Measurements from ENCODE around the gene ZRANB3. TPM values are rescaled to one million over a fixed set of nuclear protein-coding genes. Genes with fewer than 3 reads are reported as not detected.

The ZRANB3 gene
- total RNA-seq, 1 donor from 2014 or later: 7.9 TPM

GRCh38 chr2:135212757-135213156 is 318.3 kb downstream of the ZRANB3 start:
- H3K4me3 ChIP-seq (ENCODE audit: low read depth, low read length): no peak overlapping the region
- TF ChIP-seq, protein P1, sequence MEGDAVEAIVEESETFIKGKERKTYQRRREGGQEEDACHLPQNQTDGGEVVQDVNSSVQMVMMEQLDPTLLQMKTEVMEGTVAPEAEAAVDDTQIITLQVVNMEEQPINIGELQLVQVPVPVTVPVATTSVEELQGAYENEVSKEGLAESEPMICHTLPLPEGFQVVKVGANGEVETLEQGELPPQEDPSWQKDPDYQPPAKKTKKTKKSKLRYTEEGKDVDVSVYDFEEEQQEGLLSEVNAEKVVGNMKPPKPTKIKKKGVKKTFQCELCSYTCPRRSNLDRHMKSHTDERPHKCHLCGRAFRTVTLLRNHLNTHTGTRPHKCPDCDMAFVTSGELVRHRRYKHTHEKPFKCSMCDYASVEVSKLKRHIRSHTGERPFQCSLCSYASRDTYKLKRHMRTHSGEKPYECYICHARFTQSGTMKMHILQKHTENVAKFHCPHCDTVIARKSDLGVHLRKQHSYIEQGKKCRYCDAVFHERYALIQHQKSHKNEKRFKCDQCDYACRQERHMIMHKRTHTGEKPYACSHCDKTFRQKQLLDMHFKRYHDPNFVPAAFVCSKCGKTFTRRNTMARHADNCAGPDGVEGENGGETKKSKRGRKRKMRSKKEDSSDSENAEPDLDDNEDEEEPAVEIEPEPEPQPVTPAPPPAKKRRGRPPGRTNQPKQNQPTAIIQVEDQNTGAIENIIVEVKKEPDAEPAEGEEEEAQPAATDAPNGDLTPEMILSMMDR (conservative IDR thresholded peaks at IDR 0.05; ENCODE audit: low read depth, low read length): no peak
- no peak for DNase-seq (ENCODE audit: low read depth)

- no peak overlapping the region for H3K4me3 ChIP-seq (ENCODE audit: low read depth, low read length)
- no peak for DNase-seq (ENCODE audit: low read depth)
- TF ChIP-seq, protein P1 (conservative IDR thresholded peaks at IDR 0.05; ENCODE audit: low read depth, low read length): no peak
These were observed 323.0 kb downstream of the ZRANB3 start for GRCh38 chr2:135208016-135208415.

GRCh38 chr2:135203944-135204343 is 327.1 kb downstream of the ZRANB3 start:
- DNase-seq (ENCODE audit: low read depth): no peak
- TF ChIP-seq, protein P1 (conservative IDR thresholded peaks at IDR 0.05; ENCODE audit: low read depth, low read length): no peak
- H3K4me3 ChIP-seq (ENCODE audit: low read depth, low read length): no peak overlapping the region

GRCh38 chr2:135202751-135203150 is 328.3 kb downstream of the ZRANB3 start:
- no peak overlapping the region for H3K4me3 ChIP-seq (ENCODE audit: low read depth, low read length)
- DNase-seq (ENCODE audit: low read depth): no peak
- TF ChIP-seq, protein P1 (conservative IDR thresholded peaks at IDR 0.05; ENCODE audit: low read depth, low read length): no peak

DNA sequence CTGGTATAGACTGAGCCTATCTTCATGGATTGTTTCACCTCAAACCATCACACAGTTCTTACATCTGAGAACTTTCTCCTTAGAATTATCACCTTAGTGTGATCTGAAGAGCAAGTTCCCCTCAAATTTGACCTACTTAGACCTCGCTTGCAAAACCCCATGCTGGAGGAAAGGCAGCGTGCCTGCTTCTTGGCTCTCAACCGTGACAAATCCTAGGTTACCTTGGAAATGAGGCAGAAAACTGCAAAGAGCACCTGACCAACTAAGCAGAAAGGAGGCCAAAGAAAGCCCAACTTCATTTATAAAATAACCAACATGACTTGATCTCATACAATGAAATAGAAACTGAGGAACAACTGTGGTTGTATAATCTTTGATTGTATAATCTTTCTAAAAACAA is 332.5 kb downstream of the ZRANB3 start:
- no peak overlapping the region for H3K4me3 ChIP-seq (ENCODE audit: low read depth, low read length)
- peak; percentile 33 for DNase-seq (ENCODE audit: low read depth)
- TF ChIP-seq, protein P1 (conservative IDR thresholded peaks at IDR 0.05; ENCODE audit: low read depth, low read length): no peak

DNA sequence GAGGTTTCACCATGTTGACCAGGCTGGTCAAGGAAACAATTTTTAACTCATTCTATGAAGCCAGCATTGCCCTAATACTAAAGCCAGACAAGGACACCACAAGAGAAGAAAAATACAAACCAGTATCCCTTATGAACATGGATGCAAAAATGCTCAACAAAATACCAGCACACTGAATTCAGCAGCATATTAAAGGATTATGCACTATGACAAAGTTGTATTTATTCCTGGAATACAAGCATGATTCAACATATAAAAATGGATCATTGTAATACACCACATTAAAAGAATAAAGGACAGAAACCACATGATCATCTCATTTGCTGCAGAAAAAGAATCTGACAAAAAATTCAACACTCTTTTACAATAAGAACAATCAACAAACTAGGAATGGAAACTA is 340.2 kb downstream of the ZRANB3 start:
- TF ChIP-seq, protein P1 (conservative IDR thresholded peaks at IDR 0.05; ENCODE audit: low read depth, low read length): no peak
- no peak for DNase-seq (ENCODE audit: low read depth)
- no peak overlapping the region for H3K4me3 ChIP-seq (ENCODE audit: low read depth, low read length)

DNA sequence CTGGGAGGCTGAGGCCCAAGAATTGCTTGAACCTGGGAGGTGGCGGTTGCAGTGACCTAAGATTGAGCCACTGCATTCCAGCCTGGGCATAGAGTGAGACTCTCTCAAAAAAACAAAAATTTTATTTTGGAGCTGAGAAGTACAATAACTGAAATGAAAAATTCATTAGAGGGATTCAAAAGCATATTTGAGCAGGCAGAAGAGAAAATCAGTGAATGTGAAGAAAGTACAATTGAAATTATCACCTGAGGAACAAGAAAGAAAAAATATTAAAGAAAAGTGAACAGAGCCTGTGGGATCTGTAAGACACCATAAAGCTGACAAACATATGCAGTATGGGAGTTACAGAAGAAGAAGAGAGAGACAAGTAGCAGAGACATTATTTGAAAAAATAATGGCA is 341.9 kb downstream of the ZRANB3 start:
- no peak overlapping the region for H3K4me3 ChIP-seq (ENCODE audit: low read depth, low read length)
- TF ChIP-seq, protein P1 (conservative IDR thresholded peaks at IDR 0.05; ENCODE audit: low read depth, low read length): no peak
- DNase-seq (ENCODE audit: low read depth): no peak
